T-cell (primary cell): ENCODE data around the gene C16orf89. TPM values are rescaled to one million over a fixed set of nuclear protein-coding genes. Genes with fewer than 3 reads are reported as not detected.

Source experiments
- ATAC-seq, 4 experiments: fragments of 200-7000 bp in 3 of 4; fragments of 150-1000 bp in 1 of 4; cut with Tn5 transposase; replicated peaks in 1 of 4; 1 replicate in 3 of 4; 2 replicates in 1 of 4; pipeline ENCODE4 v1.10.0; 2021; ENCODE audit warnings: moderate library complexity in 3 of 4, mild to moderate bottlenecking in 2 of 4, moderate number of reproducible peaks in 1 of 4
- CTCF ChIA-PET, 2 donors: fragments of 300-600 bp; sonication (Branson Sonifier 250); formaldehyde crosslinking; loops; one replicate each; lab custom pipeline; 2022; ENCODE audit warnings: antibody characterized with exemption in 2 of 2; lab: Charles Lee
- POLR2A ChIA-PET, 2 donors: fragments of 300-600 bp; sonication (Branson Sonifier 250); formaldehyde crosslinking; loops; one replicate each; lab custom pipeline; 2022; ENCODE audit warnings: antibody characterized with exemption in 2 of 2; lab: Charles Lee
- DNase-seq, 35 experiments: peaks; one replicate each; pipeline versions ENCODE4 v3.0.0 to v3.0.0-alpha.2; 2013 to 2023
- H3K27ac ChIP-seq: one replicate; pipeline ENCODE4 v1.5.1; 2013; ENCODE audit warnings: low read length
- H3K27me3 ChIP-seq, 2 experiments: replicated peaks in 1 of 2; 1 replicate in 1 of 2; 2 replicates in 1 of 2; pipeline versions ENCODE4 v1.6.1 to v1.7.0; 2013; ENCODE audit warnings: low read length in 1 of 2, mixed read lengths in 1 of 2; ENCODE audit not compliant: control insufficient read depth in 2 of 2, insufficient read depth in 2 of 2; ENCODE audit errors: extremely low read depth in 1 of 2
- H3K36me3 ChIP-seq, 2 donors: 1 replicate in 1 of 2; 2 replicates in 1 of 2; pipeline versions ENCODE4 v1.6.1 to v1.7.0; 2013; ENCODE audit warnings: low read length in 1 of 2; ENCODE audit not compliant: control insufficient read depth in 2 of 2, insufficient read depth in 1 of 2; ENCODE audit errors: extremely low read depth in 1 of 2
- H3K4me1 ChIP-seq, 2 experiments: 1 replicate in 1 of 2; 2 replicates in 1 of 2; pipeline versions ENCODE4 v1.6.1 to v1.7.0; 2013; ENCODE audit warnings: low read length in 2 of 2, mixed read lengths in 1 of 2; ENCODE audit not compliant: insufficient read depth in 2 of 2, control insufficient read depth in 1 of 2; ENCODE audit errors: extremely low read depth in 1 of 2
- H3K4me3 ChIP-seq, 2 donors: 1 replicate in 1 of 2; 2 replicates in 1 of 2; pipeline versions ENCODE4 v1.5.1 to v1.7.0; 2013; ENCODE audit warnings: mild to moderate bottlenecking in 2 of 2, low read length in 1 of 2, moderate library complexity in 1 of 2; ENCODE audit not compliant: control insufficient read depth in 1 of 2; ENCODE audit errors: extremely low read depth in 1 of 2
- H3K9me3 ChIP-seq: 2 replicates; pipeline ENCODE4 v1.7.0; 2013
- H3K27ac Mint-ChIP-seq, 2 donors: one replicate each; pipeline ENCODE4 v1.8.0; 2020 to 2021; ENCODE audit warnings: mild to moderate bottlenecking in 2 of 2, mixed read lengths in 2 of 2
- H3K27me3 Mint-ChIP-seq, 2 donors: one replicate each; pipeline ENCODE4 v1.8.0; 2021 to 2022; ENCODE audit warnings: mixed read lengths in 2 of 2
- H3K36me3 Mint-ChIP-seq: one replicate; pipeline ENCODE4 v1.8.0; 2021; ENCODE audit warnings: mixed read lengths
- H3K4me1 Mint-ChIP-seq, 3 donors: one replicate each; pipeline ENCODE4 v1.8.0; 2020 to 2022; ENCODE audit warnings: mixed read lengths in 3 of 3, mild to moderate bottlenecking in 1 of 3
- H3K4me3 Mint-ChIP-seq, 3 donors: one replicate each; pipeline ENCODE4 v1.8.0; 2020 to 2022; ENCODE audit warnings: mild to moderate bottlenecking in 3 of 3, mixed read lengths in 3 of 3, moderate library complexity in 3 of 3
- H3K9me3 Mint-ChIP-seq, 3 donors: one replicate each; pipeline ENCODE4 v1.8.0; 2020 to 2022; ENCODE audit warnings: mixed read lengths in 3 of 3
- WGBS: methylation state at CpG from one replicate; pipeline ENCODE4 v1.1.5; 2013; ENCODE audit warnings: missing lambda C conversion rate; ENCODE audit not compliant: insufficient coverage; 5-methylcytosine and 5-hydroxymethylcytosine counted together
- total RNA-seq, 35 experiments: library from RNA in 6 of 35; stranded (reverse) in 6 of 35; fragments of 120-200 nt in 1 of 35; gene quantifications; one replicate each; pipeline versions ENCODE4 v1.2.1 to v1.2.4 and lab custom pipeline; 2013 to 2026

The C16orf89 gene
- total RNA-seq, 5 donors from 2014 or later (not counting 1 experiment from before 2014, with no cell fraction given): 0.62 to 0.79 TPM; not detected in 3

- Mint-ChIP-seq H3K36me3 (peaks cover 21% of the 10 kb centered on the region), H3K9me3 (no peaks in the 10 kb centered on the region)
- CTCF ChIA-PET: interaction anchor here in 1 of 2 donors (0.8 to 1.4 kb wide), 2 partner anchors 13 to 26 kb away, joined by 3 to 4 read pairs; no protein-coding TSS in a partner anchor
Observed at GRCh38 chr16:5071681-5072333, 6.1 kb upstream of the C16orf89 start, which contains the start of gene ALG1. TSS of gene ALG1 (plus strand) at chr16:5071843. CDS start at chr16:5071850, 7 bp downstream.

GRCh38 chr16:5071341-5071680 lies 5.6 kb upstream of the C16orf89 start:
- Histone ChIP-seq H3K27me3 (no peaks in the 10 kb centered on the region), H3K9me3 (no peaks in the 10 kb centered on the region), H3K4me1 (peaks cover 10 to 20% of the 10 kb centered on the region in 2 experiments), H3K27ac (peak overlapping the region; percentile 86), H3K36me3 (peaks cover 8 to 19% of the 10 kb centered on the region in 2 donors), H3K4me3 (peak overlapping the region; percentile 67 to 77)
- peaks cover 19% of the 10 kb centered on the region for H3K36me3 Mint-ChIP-seq
- DNase-seq (no peak), ATAC-seq (no peak)
- peak overlapping the region; percentile 97 for H3K27ac Mint-ChIP-seq
- POLR2A ChIA-PET: no interaction called here
- H3K4me3 Mint-ChIP-seq: peak overlapping the region; percentile 96 to 97 (median 96)
- no peaks in the 10 kb centered on the region for H3K27me3 Mint-ChIP-seq
- H3K4me1 Mint-ChIP-seq: peaks cover 28 to 36% (median 33%) of the 10 kb centered on the region in 3 donors
- CTCF ChIA-PET: no interaction called here
- no CpG with 5 or more reads among the region's 7 CpGs for WGBS
- no peaks in the 10 kb centered on the region for H3K9me3 Mint-ChIP-seq

More at GRCh38 chr16:5071681-5072333, 6.1 kb upstream of the C16orf89 start, which contains the start of gene ALG1:
- no peaks in the 10 kb centered on the region for H3K27me3 Mint-ChIP-seq
- Histone ChIP-seq H3K27me3 (no peaks in the 10 kb centered on the region), H3K27ac (peak within 1 kb of the TSS; percentile 86), H3K4me1 (peaks cover 10 to 20% of the 10 kb centered on the region in 2 experiments), H3K36me3 (peaks cover 8 to 22% of the 10 kb centered on the region in 2 donors), H3K4me3 (peak within 1 kb of the TSS; percentile 67 to 77), H3K9me3 (no peaks in the 10 kb centered on the region)
- peak within 1 kb of the TSS; percentile 97 for H3K27ac Mint-ChIP-seq
- peak within 1 kb of the TSS; percentile 96 to 97 (median 96) for H3K4me3 Mint-ChIP-seq
- ATAC-seq (peak; percentile 91 to 94 (median 93)), DNase-seq (peak; percentile 76 to 95 (median 86))
- POLR2A ChIA-PET: interaction anchor here in 1 of 2 donors (0.5 to 0.6 kb wide), 2 partner anchors 50 to 118 kb away, joined by 3 to 7 read pairs; no protein-coding TSS in a partner anchor
- WGBS: under 1% methylated on average over 49 of the region's 53 CpGs
- peaks cover 28 to 36% (median 33%) of the 10 kb centered on the region in 3 donors for H3K4me1 Mint-ChIP-seq

GRCh38 chr16:5070431-5071186 lies 4.9 kb upstream of the C16orf89 start:
- H3K4me3 ChIP-seq: no peak overlapping the region
- peaks cover 10 to 20% of the 10 kb centered on the region in 2 experiments for H3K4me1 ChIP-seq
- peak overlapping the region; percentile 97 for H3K27ac Mint-ChIP-seq
- DNase-seq: no peak
- WGBS: 84% methylated on average over 7 of the region's 15 CpGs
- ChIA-PET POLR2A (interaction anchor here in 1 of 2 donors (0.5 kb wide), 1 partner anchor 9 kb away, joined by 4 read pairs; no protein-coding TSS in a partner anchor), CTCF (interaction anchor here in 1 of 2 donors (0.6 kb wide), 1 partner anchor 18 kb away, joined by 5 read pairs; no protein-coding TSS in a partner anchor)
- H3K27ac ChIP-seq: peak overlapping the region; percentile 86
- H3K36me3 Mint-ChIP-seq: peaks cover 12% of the 10 kb centered on the region
- H3K9me3 Mint-ChIP-seq: no peaks in the 10 kb centered on the region
- no peaks in the 10 kb centered on the region for H3K27me3 Mint-ChIP-seq
- H3K4me1 Mint-ChIP-seq: peaks cover 28 to 36% (median 33%) of the 10 kb centered on the region in 3 donors
- ATAC-seq: no peak
- H3K9me3 ChIP-seq: no peaks in the 10 kb centered on the region
- H3K4me3 Mint-ChIP-seq: peak overlapping the region; percentile 6 to 96 (median 96)
- H3K36me3 ChIP-seq: peaks cover 8 to 12% of the 10 kb centered on the region in 2 donors
- H3K27me3 ChIP-seq: peaks cover 0 to under 1% of the 10 kb centered on the region in 2 experiments

GRCh38 chr16:5069854-5070253 lies 4.1 kb upstream of the C16orf89 start:
- 90% methylated on average over 4 of the region's 9 CpGs for WGBS
- Histone ChIP-seq H3K4me3 (no peak overlapping the region), H3K4me1 (peaks cover 10 to 20% of the 10 kb centered on the region in 2 experiments), H3K9me3 (no peaks in the 10 kb centered on the region), H3K27me3 (peaks cover 0 to 4% of the 10 kb centered on the region in 2 experiments), H3K36me3 (peaks cover 2 to 5% of the 10 kb centered on the region in 2 donors), H3K27ac (no peak overlapping the region)
- Mint-ChIP-seq H3K27ac (peak overlapping the region in 1 of 2 donors; percentile 97), H3K27me3 (no peaks in the 10 kb centered on the region), H3K4me1 (peaks cover 28 to 33% (median 28%) of the 10 kb centered on the region in 3 donors), H3K36me3 (peaks cover 5% of the 10 kb centered on the region), H3K9me3 (no peaks in the 10 kb centered on the region), H3K4me3 (no peak overlapping the region)
- DNase-seq: no peak
- ChIA-PET CTCF (interaction anchor here in 1 of 2 donors (0.6 kb wide), 1 partner anchor 14 kb away, joined by 3 read pairs; no protein-coding TSS in a partner anchor), POLR2A (interaction anchor here in 1 of 2 donors (0.5 kb wide), 1 partner anchor 10 kb away, joined by 4 read pairs; no protein-coding TSS in a partner anchor)
- no peak for ATAC-seq

GRCh38 chr16:5069048-5069447 lies 3.3 kb upstream of the C16orf89 start:
- H3K27ac ChIP-seq: no peak overlapping the region
- H3K36me3 ChIP-seq: no peaks in the 10 kb centered on the region
- H3K4me3 ChIP-seq: no peak overlapping the region
- H3K9me3 ChIP-seq: no peaks in the 10 kb centered on the region
- ChIA-PET CTCF (no interaction called here), POLR2A (no interaction called here)
- no peak for ATAC-seq
- Mint-ChIP-seq H3K4me1 (peaks cover 26 to 29% (median 28%) of the 10 kb centered on the region in 3 donors), H3K27me3 (no peaks in the 10 kb centered on the region), H3K27ac (no peak overlapping the region), H3K9me3 (no peaks in the 10 kb centered on the region), H3K36me3 (no peaks in the 10 kb centered on the region), H3K4me3 (no peak overlapping the region)
- no peak for DNase-seq
- H3K4me1 ChIP-seq: peaks cover 10 to 20% of the 10 kb centered on the region in 2 experiments
- H3K27me3 ChIP-seq: peaks cover 0 to 4% of the 10 kb centered on the region in 2 experiments
- WGBS: 90% methylated on average over 4 of the region's 9 CpGs

- Mint-ChIP-seq H3K4me1 (peaks cover 9% of the 10 kb centered on the region in 3 donors), H3K27me3 (peaks cover 0 to 5% of the 10 kb centered on the region in 2 donors), H3K9me3 (no peaks in the 10 kb centered on the region), H3K36me3 (no peaks in the 10 kb centered on the region), H3K4me3 (no peak overlapping the region), H3K27ac (no peak overlapping the region)
- POLR2A ChIA-PET: no interaction called here
- Histone ChIP-seq H3K27me3 (peaks cover 0 to 10% of the 10 kb centered on the region in 2 experiments), H3K4me1 (peaks cover 4 to 8% of the 10 kb centered on the region in 2 experiments), H3K4me3 (no peak overlapping the region), H3K27ac (no peak overlapping the region), H3K36me3 (no peaks in the 10 kb centered on the region), H3K9me3 (no peaks in the 10 kb centered on the region)
- no peak for DNase-seq
- 100% methylated on average over 1 of the region's 6 CpGs for WGBS
- CTCF ChIA-PET: no interaction called here
- no peak for ATAC-seq
Observed at GRCh38 chr16:5066511-5066910, 755 bp upstream of the C16orf89 start.
